Neural progenitor cell (in vitro differentiated cells): ENCODE results near the gene PTPRK.

Experiments
- EZH2 ChIP-seq: fragments of 200-600 bp; sonication (generic); IDR thresholded peaks from 2 replicates; pipeline ENCODE4 v1.6.1; 2017; ENCODE audit warnings: antibody characterized with exemption, mild to moderate bottlenecking, moderate library complexity
- EZH2phosphoT487 ChIP-seq: fragments of 200-600 bp; sonication (generic); IDR thresholded peaks from 2 replicates; pipeline ENCODE4 v1.6.1; 2017; ENCODE audit warnings: antibody characterized with exemption
- TF ChIP-seq, protein P1 (sequence below): fragments of 200-600 bp; sonication (generic); IDR thresholded peaks from 2 replicates; pipeline ENCODE4 v1.5.1; 2017; ENCODE audit warnings: antibody characterized with exemption, mild to moderate bottlenecking

DNA sequence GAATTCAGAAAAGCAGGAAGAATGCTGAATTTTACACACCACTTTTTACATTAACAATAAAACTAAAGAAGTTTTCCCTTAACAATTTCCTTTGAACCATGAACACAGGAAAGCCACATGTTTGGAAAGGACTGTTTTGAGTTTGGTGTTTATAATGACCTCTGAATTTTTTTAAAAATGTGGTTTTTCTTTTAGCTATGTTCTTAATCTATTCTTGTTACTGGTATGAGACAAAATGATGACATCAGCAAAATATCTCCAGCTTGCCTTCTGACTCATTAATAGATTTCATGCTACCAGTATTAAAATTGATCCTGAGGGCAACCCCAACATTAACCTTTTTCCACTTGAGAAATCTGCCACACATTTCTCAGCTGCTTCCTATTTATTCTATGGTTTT, 402.0 kb downstream of the PTPRK start:
- TF ChIP-seq, protein P1, sequence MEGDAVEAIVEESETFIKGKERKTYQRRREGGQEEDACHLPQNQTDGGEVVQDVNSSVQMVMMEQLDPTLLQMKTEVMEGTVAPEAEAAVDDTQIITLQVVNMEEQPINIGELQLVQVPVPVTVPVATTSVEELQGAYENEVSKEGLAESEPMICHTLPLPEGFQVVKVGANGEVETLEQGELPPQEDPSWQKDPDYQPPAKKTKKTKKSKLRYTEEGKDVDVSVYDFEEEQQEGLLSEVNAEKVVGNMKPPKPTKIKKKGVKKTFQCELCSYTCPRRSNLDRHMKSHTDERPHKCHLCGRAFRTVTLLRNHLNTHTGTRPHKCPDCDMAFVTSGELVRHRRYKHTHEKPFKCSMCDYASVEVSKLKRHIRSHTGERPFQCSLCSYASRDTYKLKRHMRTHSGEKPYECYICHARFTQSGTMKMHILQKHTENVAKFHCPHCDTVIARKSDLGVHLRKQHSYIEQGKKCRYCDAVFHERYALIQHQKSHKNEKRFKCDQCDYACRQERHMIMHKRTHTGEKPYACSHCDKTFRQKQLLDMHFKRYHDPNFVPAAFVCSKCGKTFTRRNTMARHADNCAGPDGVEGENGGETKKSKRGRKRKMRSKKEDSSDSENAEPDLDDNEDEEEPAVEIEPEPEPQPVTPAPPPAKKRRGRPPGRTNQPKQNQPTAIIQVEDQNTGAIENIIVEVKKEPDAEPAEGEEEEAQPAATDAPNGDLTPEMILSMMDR = no peak
- TF ChIP-seq EZH2 (no peak), EZH2phosphoT487 (no peak)
